HCT116 (cell line): ENCODE results near the gene PLOD2. TPM values are rescaled to one million over a fixed set of nuclear protein-coding genes. Genes with fewer than 3 reads are reported as not detected.

Experiments used
- ATAC-seq: fragments of 200-7000 bp; cut with Tn5 transposase; 2 replicates; pipeline ENCODE4 v1.9.1; 2020; ENCODE audit warnings: mild to moderate bottlenecking, moderate library complexity
- BruUV-seq: library from RNA; stranded (reverse); fragments of 400-500 nt; replicated peaks from 2 replicates; lab custom pipeline; 2021; lab: Mats Ljungman, UMichigan
- CTCF ChIA-PET: fragments of 300-600 bp; sonication (Branson Sonifier 250); formaldehyde crosslinking; loops from one replicate; lab custom pipeline; 2021; ENCODE audit warnings: antibody characterized with exemption; lab: Charles Lee
- POLR2A ChIA-PET: fragments of 300-600, 350-600 bp; sonication (Branson Sonifier 250); formaldehyde crosslinking; loops from one replicate; lab custom pipeline; 2021; ENCODE audit warnings: antibody characterized with exemption; lab: Charles Lee
- RAD21 ChIA-PET, 2 experiments: fragments of 300-600 bp; sonication (Branson Sonifier 250); formaldehyde crosslinking; loops; one replicate each; lab custom pipeline; 2023; ENCODE audit warnings: low total read pairs in 2 of 2; ENCODE audit not compliant: uncharacterized antibody in 2 of 2, unreplicated experiment in 2 of 2, low non-redundant PET in 1 of 2; lab: Charles Lee
- DNase-seq: peaks from one replicate; pipeline ENCODE4 v3.0.0-alpha.2; 2010; ENCODE audit warnings: low read depth, low spot score
- H2AFZ ChIP-seq: fragments of 200-600 bp; shearing (Covaris generic), sonication (generic); 2 replicates; pipeline ENCODE4 v1.6.1; 2017; ENCODE audit warnings: low read depth, mixed run types, mixed read lengths, antibody characterized with exemption, low read length; ENCODE audit not compliant: poor library complexity, severe bottlenecking
- H3K27ac ChIP-seq: 2 replicates; pipeline ENCODE4 v1.5.1; 2012; ENCODE audit warnings: low read depth, low read length
- H3K27me3 ChIP-seq: fragments of 200-600 bp; sonication (generic); 2 replicates; pipeline ENCODE4 v1.6.1; 2016; ENCODE audit warnings: mixed run types, low read length, mixed read lengths; ENCODE audit not compliant: insufficient read depth
- H3K36me3 ChIP-seq, 2 experiments: fragments of 200-500 bp in 1 of 2; fragments of 200-600 bp in 1 of 2; sonication (Bioruptor generic) in 1 of 2; sonication (generic) in 1 of 2; 2 replicates each; pipeline versions ENCODE4 v1.5.1 to v1.6.1; 2014 to 2016; ENCODE audit warnings: low read length in 2 of 2, inconsistent platforms in 1 of 2, mixed read lengths in 1 of 2, mixed run types in 1 of 2; ENCODE audit not compliant: insufficient read depth in 2 of 2, control insufficient read depth in 1 of 2
- H3K4me1 ChIP-seq, 2 experiments: fragments of 200-600 bp in 1 of 2; sonication (generic) in 1 of 2; 2 replicates each; pipeline versions ENCODE4 v1.5.1 to v1.6.1; 2012 to 2017; ENCODE audit warnings: low read length in 2 of 2, inconsistent platforms in 1 of 2, mild to moderate bottlenecking in 1 of 2, mixed read lengths in 1 of 2, mixed run types in 1 of 2, moderate library complexity in 1 of 2; ENCODE audit not compliant: insufficient read depth in 2 of 2, control insufficient read depth in 1 of 2
- H3K4me2 ChIP-seq: fragments of 200-600 bp; sonication (generic); 2 replicates; pipeline ENCODE4 v1.6.1; 2017; ENCODE audit warnings: mixed run types, low read length, mixed read lengths
- H3K4me3 ChIP-seq, 2 experiments: fragments of 200-600 bp in 1 of 2; sonication (generic) in 1 of 2; replicated peaks in 1 of 2; 2 replicates each; pipeline ENCODE4 v1.5.1; 2011 to 2016; ENCODE audit warnings: low read length in 2 of 2, control low read depth in 1 of 2, low read depth in 1 of 2, mild to moderate bottlenecking in 1 of 2, mixed read lengths in 1 of 2, mixed run types in 1 of 2
- H3K79me2 ChIP-seq: fragments of 200-600 bp; sonication (generic); 2 replicates; pipeline ENCODE4 v1.6.1; 2017; ENCODE audit warnings: mild to moderate bottlenecking, mixed run types, low read length, moderate library complexity, mixed read lengths; ENCODE audit not compliant: insufficient read depth
- H3K9ac ChIP-seq: fragments of 200-600 bp; sonication (generic); 2 replicates; pipeline ENCODE4 v1.6.1; 2016; ENCODE audit warnings: low read length, mixed read lengths
- H3K9me2 ChIP-seq: fragments of 200-600 bp; sonication (generic), shearing (Covaris generic); 2 replicates; pipeline ENCODE4 v1.6.1; 2017; ENCODE audit warnings: mixed run types, mild to moderate bottlenecking, moderate library complexity; ENCODE audit not compliant: insufficient read depth
- H3K9me3 ChIP-seq, 2 experiments: fragments of 200-500 bp in 1 of 2; fragments of 200-600 bp in 1 of 2; sonication (Bioruptor generic) in 1 of 2; sonication (generic) in 1 of 2; 2 replicates each; pipeline ENCODE4 v1.6.1; 2014 to 2017; ENCODE audit warnings: low read length in 2 of 2, mixed read lengths in 2 of 2, inconsistent platforms in 1 of 2, low read depth in 1 of 2, mild to moderate bottlenecking in 1 of 2, mixed run types in 1 of 2, moderate library complexity in 1 of 2; ENCODE audit not compliant: control insufficient read depth in 1 of 2, insufficient read depth in 1 of 2
- H4K20me1 ChIP-seq: fragments of 200-600 bp; sonication (generic), shearing (Covaris generic); 2 replicates; pipeline ENCODE4 v1.6.1; 2017; ENCODE audit warnings: mixed run types, mild to moderate bottlenecking, moderate library complexity; ENCODE audit not compliant: insufficient read depth
- CBX3 ChIP-seq: IDR thresholded peaks from 2 replicates; pipeline ENCODE4 v1.6.1; 2012; ENCODE audit warnings: low read depth
- CTCF ChIP-seq, 3 experiments: fragments of 200-600 bp in 1 of 3; sonication (generic) in 1 of 3; IDR thresholded peaks in 2 of 3; conservative IDR thresholded peaks in 1 of 3; 2 replicates each; pipeline ENCODE4 v1.5.1; 2012 to 2017; ENCODE audit warnings: low read depth in 2 of 3, low read length in 2 of 3, antibody characterized with exemption in 1 of 3, borderline replicate concordance in 1 of 3, control low read depth in 1 of 3, mild to moderate bottlenecking in 1 of 3, mixed read lengths in 1 of 3, mixed run types in 1 of 3, moderate library complexity in 1 of 3; ENCODE audit not compliant: insufficient read depth in 1 of 3
- EGR1 ChIP-seq: IDR thresholded peaks from 2 replicates; pipeline ENCODE4 v1.6.1; 2012; ENCODE audit warnings: low read depth
- ELF1 ChIP-seq: IDR thresholded peaks from 2 replicates; pipeline ENCODE4 v1.6.1; 2012; ENCODE audit warnings: low read depth, borderline replicate concordance
- EZH2 ChIP-seq: fragments of 200-600 bp; sonication (generic); IDR thresholded peaks from 2 replicates; pipeline ENCODE4 v1.6.1; 2017; ENCODE audit warnings: antibody characterized with exemption, mixed run types
- EZH2phosphoT487 ChIP-seq: fragments of 200-600 bp; IDR thresholded peaks from 2 replicates; pipeline ENCODE4 v1.6.1; 2018; ENCODE audit warnings: antibody characterized with exemption, borderline replicate concordance
- FOSL1 ChIP-seq: IDR thresholded peaks from 2 replicates; pipeline ENCODE4 v1.6.1; 2012; ENCODE audit warnings: low read depth
- JUND ChIP-seq: IDR thresholded peaks from 2 replicates; pipeline ENCODE4 v1.6.1; 2012
- MAX ChIP-seq: IDR thresholded peaks from 2 replicates; pipeline ENCODE4 v1.6.1; 2012
- POLR2A ChIP-seq: IDR thresholded peaks from 2 replicates; pipeline ENCODE4 v1.7.0; 2011; ENCODE audit warnings: borderline replicate concordance; ENCODE audit not compliant: insufficient read depth, insufficient read length; ENCODE audit errors: extremely low read depth
- POLR2AphosphoS5 ChIP-seq: IDR thresholded peaks from 2 replicates; pipeline ENCODE4 v1.6.1; 2011; ENCODE audit warnings: mild to moderate bottlenecking, low read depth, low read length, moderate library complexity
- RAD21 ChIP-seq: IDR thresholded peaks from 2 replicates; pipeline ENCODE4 v1.6.1; 2012; ENCODE audit warnings: low read depth, mild to moderate bottlenecking
- SIN3A ChIP-seq: IDR thresholded peaks from 2 replicates; pipeline ENCODE4 v1.6.1; 2012; ENCODE audit warnings: low read depth
- SP1 ChIP-seq: IDR thresholded peaks from 2 replicates; pipeline ENCODE4 v1.6.1; 2012; ENCODE audit warnings: low read depth
- SRF ChIP-seq: IDR thresholded peaks from 2 replicates; pipeline ENCODE4 v1.6.1; 2012; ENCODE audit warnings: low read depth
- TCF7L2 ChIP-seq: IDR thresholded peaks from 2 replicates; pipeline ENCODE4 v1.7.0; 2011; ENCODE audit warnings: borderline replicate concordance, inconsistent platforms; ENCODE audit not compliant: insufficient read depth, insufficient read length; ENCODE audit errors: extremely low read depth
- YY1 ChIP-seq: IDR thresholded peaks from 2 replicates; pipeline ENCODE4 v1.6.1; 2011; ENCODE audit warnings: low read length, low read depth, moderate library complexity, mild to moderate bottlenecking; ENCODE audit not compliant: insufficient replicate concordance; ENCODE audit errors: extremely low read depth
- ZFX ChIP-seq: fragments of 450-650 bp; IDR thresholded peaks from 2 replicates; pipeline ENCODE4 v1.6.1; 2017
- intact Hi-C: fragments of 100-400 bp; cut with micrococcal nuclease; formaldehyde crosslinking; loops from 2 replicates; pipeline ENCODE4 v1.10.0; 2022
- total RNA-seq: library from RNA; stranded (reverse); gene quantifications from one replicate; pipeline ENCODE4 v1.2.1, GENCODE V29; 2021; ENCODE audit not compliant: unreplicated experiment

The PLOD2 gene
- total RNA-seq, 1 experiment from 2014 or later = 25.8 TPM

GRCh38 chr3:146072061-146072460 is 88.9 kb downstream of the PLOD2 start (continued):
- TF ChIP-seq CTCF (IDR thresholded peaks at IDR 0.05 in 2 of 3, conservative IDR thresholded peaks at IDR 0.05 in 1 of 3; ENCODE audit: borderline replicate concordance in 1 of 3, insufficient read depth in 1 of 3, low read depth in 2 of 3, low read length in 2 of 3) (no peak), CBX3 (no peak), EZH2phosphoT487 (no peak), TCF7L2 (no peak), SIN3A (no peak), YY1 (no peak), SP1 (no peak), EZH2 (no peak), POLR2A (no peak)

- Histone ChIP-seq H2AFZ (no peak overlapping the region), H3K27ac (no peak overlapping the region), H3K9ac (no peak overlapping the region), H3K9me2 (no peaks in the 10 kb centered on the region), H3K4me1 (no peaks in the 10 kb centered on the region), H4K20me1 (no peaks in the 10 kb centered on the region), H3K9me3 (no peaks in the 10 kb centered on the region), H3K4me3 (no peak overlapping the region), H3K79me2 (no peaks in the 10 kb centered on the region), H3K27me3 (no peaks in the 10 kb centered on the region), H3K36me3 (no peaks in the 10 kb centered on the region), H3K4me2 (no peak overlapping the region)
- ChIA-PET RAD21 (no interaction called here), CTCF (interaction anchor here (0.9 to 1.2 kb wide), 2 partner anchors 11 to 506 kb away, joined by 3 read pairs; no protein-coding TSS in a partner anchor), POLR2A (no interaction called here)
- TF ChIP-seq SP1 = no peak
- TF ChIP-seq FOSL1 = no peak
- no peak for TF ChIP-seq ZFX
- no peak for TF ChIP-seq POLR2AphosphoS5
- TF ChIP-seq EZH2phosphoT487 = no peak
- no peak for TF ChIP-seq SIN3A
- no peak for TF ChIP-seq ELF1
- no peak for TF ChIP-seq EGR1
- TF ChIP-seq SRF = no peak
- no peak for TF ChIP-seq MAX
- no peak for TF ChIP-seq JUND
- no peak for TF ChIP-seq CTCF (IDR thresholded peaks at IDR 0.05 in 2 of 3, conservative IDR thresholded peaks at IDR 0.05 in 1 of 3; ENCODE audit: borderline replicate concordance in 1 of 3, insufficient read depth in 1 of 3, low read depth in 2 of 3, low read length in 2 of 3)
- no peak for TF ChIP-seq EZH2
- TF ChIP-seq CBX3 = no peak
- TF ChIP-seq YY1 = no peak
- TF ChIP-seq RAD21 = no peak
- TF ChIP-seq TCF7L2 = no peak
- DNase-seq (no peak), ATAC-seq (no peak)
- intact Hi-C loops = no loop called here
- no TSS peak for BruUV-seq
Measured at GRCh38 chr3:146071632-146072031, 89.4 kb downstream of the PLOD2 start.
